K562 (cell line): Measurements from ENCODE around the gene RASD2. TPM values are rescaled to one million over a fixed set of nuclear protein-coding genes. Genes with fewer than 3 reads are reported as not detected.

Source experiments
- ATAC-seq: fragments of 200-7000 bp; cut with Tn5 transposase; 3 replicates; pipeline ENCODE4 v1.9.1; 2020; ENCODE audit warnings: moderate library complexity
- BruUV-seq: library from RNA; stranded (reverse); fragments of 400-500 nt; replicated peaks from 2 replicates; lab custom pipeline; 2021; lab: Mats Ljungman, UMichigan
- CTCF ChIA-PET: fragments of 300-600 bp; formaldehyde crosslinking; extraction: SDS; loops from one replicate; lab custom pipeline; 2021; ENCODE audit warnings: low intra/inter-chr PET ratio; lab: Yijun Ruan, JAX
- POLR2A ChIA-PET: fragments of 300-600, 350-650 bp; sonication (Branson Sonifier 250); formaldehyde crosslinking; extraction: SDS; loops from one replicate; lab custom pipeline; 2021; ENCODE audit warnings: antibody characterized with exemption, inconsistent platforms; lab: Yijun Ruan, JAX
- DNase-seq, 4 experiments: peaks; one replicate each; pipeline versions ENCODE4 v3.0.0 to v3.0.0-alpha.2; 2011 to 2018; ENCODE audit warnings: low spot score in 3 of 4, mixed read lengths in 3 of 4; ENCODE audit errors: extremely low read depth in 1 of 4
- FAIRE-seq: peaks from 2 replicates; lab custom pipeline; 2011; peaks lifted over from hg19 to GRCh38; lab: Jason Lieb, UNC
- H2AFZ ChIP-seq: 2 replicates; pipeline ENCODE4 v1.6.0; 2011; ENCODE audit warnings: low read depth, low read length, control low read depth, inconsistent platforms
- H3K27ac ChIP-seq: fragments of 200-600 bp; 3 replicates; pipeline ENCODE4 v1.8.0; 2011; ENCODE audit warnings: low read depth, mild to moderate bottlenecking, control low read depth, inconsistent platforms, low read length, moderate library complexity, mixed read lengths; ENCODE audit errors: extremely low read depth
- H3K27me3 ChIP-seq, 2 experiments: fragments of 300-600 bp in 1 of 2; 2 replicates in 1 of 2; 3 replicates in 1 of 2; pipeline versions ENCODE4 v1.6.0 to v1.8.0; 2011; ENCODE audit warnings: inconsistent platforms in 2 of 2, low read length in 2 of 2, mild to moderate bottlenecking in 1 of 2, mixed read lengths in 1 of 2, moderate library complexity in 1 of 2; ENCODE audit not compliant: control insufficient read depth in 2 of 2, insufficient read depth in 2 of 2
- H3K36me3 ChIP-seq: fragments of 300-600 bp; 3 replicates; pipeline ENCODE4 v1.8.0; 2011; ENCODE audit warnings: mild to moderate bottlenecking, low read length, inconsistent platforms; ENCODE audit not compliant: control insufficient read depth, insufficient read depth
- H3K4me1 ChIP-seq, 2 experiments: fragments of 200-600 bp in 1 of 2; replicated peaks in 1 of 2; 2 replicates in 1 of 2; 3 replicates in 1 of 2; pipeline versions ENCODE4 v1.5.1 to v1.8.0; 2011; ENCODE audit warnings: inconsistent platforms in 2 of 2, low read length in 2 of 2, mild to moderate bottlenecking in 1 of 2, mixed read lengths in 1 of 2, moderate library complexity in 1 of 2; ENCODE audit not compliant: control insufficient read depth in 2 of 2, insufficient read depth in 2 of 2
- H3K4me2 ChIP-seq: 2 replicates; pipeline ENCODE4 v1.6.1; 2011; ENCODE audit warnings: low read length, control low read depth, inconsistent platforms, mixed read lengths; ENCODE audit not compliant: insufficient read depth
- H3K4me3 ChIP-seq: fragments of 200-600 bp; sonication (generic), shearing (Covaris generic); 2 replicates; pipeline ENCODE4 v1.5.1; 2016; ENCODE audit warnings: control low read depth, inconsistent platforms
- H3K79me2 ChIP-seq: fragments of 200-600 bp; 3 replicates; pipeline ENCODE4 v1.8.0; 2011; ENCODE audit warnings: low read length, inconsistent platforms; ENCODE audit not compliant: control insufficient read depth, insufficient read depth
- H3K9ac ChIP-seq, 2 experiments: 2 replicates each; pipeline versions ENCODE4 v1.6.0 to v1.6.1; 2011; ENCODE audit warnings: low read depth in 2 of 2, low read length in 2 of 2, control low read depth in 1 of 2, inconsistent platforms in 1 of 2, mild to moderate bottlenecking in 1 of 2, mixed read lengths in 1 of 2; ENCODE audit not compliant: insufficient read depth in 1 of 2
- H3K9me1 ChIP-seq: one replicate; pipeline ENCODE4 v1.6.0; 2011; ENCODE audit warnings: inconsistent platforms, mild to moderate bottlenecking, low read length, moderate library complexity; ENCODE audit not compliant: control insufficient read depth, insufficient read depth
- H3K9me3 ChIP-seq: replicated peaks from 2 replicates; pipeline ENCODE4 v1.5.1; 2011; ENCODE audit warnings: low read depth, low read length, inconsistent platforms; ENCODE audit not compliant: control insufficient read depth, insufficient read depth
- H4K20me1 ChIP-seq: replicated peaks from 2 replicates; pipeline ENCODE4 v1.6.1; 2011; ENCODE audit warnings: low read length, inconsistent platforms, mixed read lengths; ENCODE audit not compliant: control insufficient read depth, insufficient read depth
- ATF7 ChIP-seq: fragments of 450-650 bp; IDR thresholded peaks from 2 replicates; pipeline ENCODE4 v1.7.1; 2014; ENCODE audit warnings: mild to moderate bottlenecking, moderate library complexity
- C11orf30 ChIP-seq: fragments of 450-650 bp; IDR thresholded peaks from 2 replicates; pipeline ENCODE4 v1.6.1; 2016; ENCODE audit warnings: low read depth, mild to moderate bottlenecking
- COPS2 ChIP-seq: fragments of 450-650 bp; conservative IDR thresholded peaks from 2 replicates; pipeline ENCODE4 v1.6.1; 2016; ENCODE audit warnings: mild to moderate bottlenecking, moderate library complexity
- GTF2A2 ChIP-seq: IDR thresholded peaks from 2 replicates; pipeline ENCODE4 v1.6.1; 2016; ENCODE audit warnings: mild to moderate bottlenecking, missing genetic modification characterization, missing compliant biosample characterization
- HDAC8 ChIP-seq: fragments of 450-650 bp; IDR thresholded peaks from 2 replicates; pipeline ENCODE4 v1.6.1; 2016; ENCODE audit warnings: mild to moderate bottlenecking, missing genetic modification characterization, moderate library complexity, missing compliant biosample characterization
- IRF2 ChIP-seq: sonication (generic); formaldehyde crosslinking; IDR thresholded peaks from 2 replicates; pipeline ENCODE4 v1.8.1; 2022; ENCODE audit warnings: mild to moderate bottlenecking, missing genetic modification reagents
- SPI1 ChIP-seq: IDR thresholded peaks from 2 replicates; pipeline ENCODE4 v1.6.1; 2011; ENCODE audit warnings: low read depth, low read length, control low read depth, borderline replicate concordance
- TARDBP ChIP-seq: fragments of 450-650 bp; IDR thresholded peaks from 2 replicates; pipeline ENCODE4 v1.6.1; 2016
- WGBS: fragments of 100-300 bp; shearing (Covaris generic); methylation state at CpG from one replicate; pipeline ENCODE4 v1.1.6; 2016; ENCODE audit warnings: low coverage, mixed read lengths; ENCODE audit not compliant: insufficient coverage; ENCODE audit errors: missing lambda C conversion rate; 5-methylcytosine and 5-hydroxymethylcytosine counted together
- in situ Hi-C: fragments of 300-500 bp; cut with MboI; formaldehyde crosslinking; loops from 4 replicates; pipeline ENCODE4 v1.15.0; 2018; ENCODE audit warnings: inconsistent platforms, mixed read lengths
- intact Hi-C: fragments of 100-400 bp; cut with micrococcal nuclease; formaldehyde crosslinking; loops from 2 replicates; pipeline ENCODE4 v1.14.2; 2022
- polyA plus RNA-seq, 8 experiments: library from polyadenylated mRNA; depleted of rRNA in 4 of 8; stranded (reverse) in 5 of 8; unstranded in 3 of 8; fragments of >200 nt; fragmentation: Nextera tagmentation in 2 of 8; fragmentation: Illumina TruSeq in 1 of 8; extraction: Ambion mirVana in 2 of 8; extraction: Trizol in 1 of 8; gene quantifications; 2 replicates each; pipeline versions ENCODE4 v1.2.1 to v1.2.3, GENCODE V29; 2011 to 2014; ENCODE audit warnings: inconsistent platforms in 1 of 8, missing spikeins in 1 of 8
- total RNA-seq, 7 experiments: library from RNA; depleted of rRNA in 6 of 7; stranded (reverse); fragments of >200 nt in 6 of 7; fragmentation: Illumina TruSeq in 2 of 7; extraction: Trizol in 2 of 7; gene quantifications; 2 replicates each; pipeline versions ENCODE4 v1.2.1 to v1.2.3, GENCODE V29; 2011 to 2021; ENCODE audit warnings: low replicate concordance in 1 of 7

The RASD2 gene
- total and polyA plus RNA-seq, 9 of the 15 experiments (the other 6 are each of a cell fraction or from before 2014, with no cell fraction given), result 0.05 TPM; not detected in 8

DNA sequence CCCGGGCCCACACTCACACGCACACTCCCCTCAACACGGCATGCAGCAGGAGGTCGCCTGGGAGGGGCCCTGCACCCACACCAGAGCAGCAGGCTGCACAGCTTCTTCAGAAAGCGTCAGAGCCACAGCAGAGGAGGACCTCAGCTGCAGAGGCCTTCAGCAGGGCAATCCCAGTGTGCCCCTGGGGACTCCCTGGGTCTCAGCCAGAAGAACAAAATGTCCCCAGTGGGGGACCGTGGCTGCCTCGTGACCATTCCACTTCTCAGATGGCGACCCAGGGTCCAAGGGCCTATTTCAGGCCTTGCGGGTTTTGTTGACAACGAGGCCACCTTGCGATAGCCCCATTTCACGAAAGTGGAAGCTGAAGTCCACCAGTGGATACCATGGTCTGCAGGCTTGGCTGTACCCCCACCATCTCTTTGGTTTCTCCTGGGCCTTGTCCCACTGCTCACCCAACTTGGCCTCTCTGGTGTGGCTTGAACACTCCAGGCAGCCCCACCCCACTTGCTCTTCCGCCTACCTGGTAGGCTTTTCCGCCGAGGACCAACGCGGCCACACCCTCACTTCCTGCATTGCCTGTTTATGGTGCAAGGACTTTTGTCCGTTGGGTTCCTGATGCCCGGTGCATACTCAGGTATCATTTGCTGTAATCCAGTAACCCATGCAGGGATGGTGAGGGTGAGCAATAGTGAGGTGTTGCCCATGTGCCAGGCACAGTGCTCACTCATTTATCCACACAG is 38.4 kb downstream of the RASD2 start:
- H3K27me3 ChIP-seq, result peaks cover 0 to 11% of the 10 kb centered on the region in 2 experiments; a peak in 3 of 5 replicates
- CTCF ChIA-PET, result no interaction called here
- no peaks in the 10 kb centered on the region for H3K9me1 ChIP-seq
- ATAC-seq (no peak), DNase-seq (no peak), FAIRE-seq (no peak)
- POLR2A ChIA-PET, result no interaction called here
- no peaks in the 10 kb centered on the region for H4K20me1 ChIP-seq
- 25% methylated on average over 15 of the region's 19 CpGs for WGBS
- no peak overlapping the region for H3K4me3 ChIP-seq
- H3K79me2 ChIP-seq, result no peaks in the 10 kb centered on the region
- H3K9me3 ChIP-seq, result no peaks in the 10 kb centered on the region
- H3K9ac ChIP-seq, result no peak overlapping the region
- H3K27ac ChIP-seq, result no peak overlapping the region
- no peaks in the 10 kb centered on the region for H3K36me3 ChIP-seq
- BruUV-seq, result no TSS peak
- intact Hi-C loops (no loop called here), in situ Hi-C loops (no loop called here)
- peak overlapping the region; percentile 23; the same call in 1 of the 2 replicates for H2AFZ ChIP-seq
- no peaks in the 10 kb centered on the region; a peak in 1 of 5 replicates for H3K4me1 ChIP-seq
- H3K4me2 ChIP-seq, result no peak overlapping the region
- TF ChIP-seq C11orf30 (no peak), TARDBP (no peak), HDAC8 (tag) (no peak), COPS2 (no peak), SPI1 (no peak), ATF7 (no peak), GTF2A2 (tag) (no peak), IRF2 (CRISPR knock-in tag) (no peak)
